ENCODE results near the gene SGCD. TPM values are rescaled to one million over a fixed set of nuclear protein-coding genes. Genes with fewer than 3 reads are reported as not detected.

Gene SGCD
- total and polyA plus RNA-seq, 9 of the 15 experiments (the other 6 are each of a cell fraction or from before 2014, with no cell fraction given), result not detected

DNA sequence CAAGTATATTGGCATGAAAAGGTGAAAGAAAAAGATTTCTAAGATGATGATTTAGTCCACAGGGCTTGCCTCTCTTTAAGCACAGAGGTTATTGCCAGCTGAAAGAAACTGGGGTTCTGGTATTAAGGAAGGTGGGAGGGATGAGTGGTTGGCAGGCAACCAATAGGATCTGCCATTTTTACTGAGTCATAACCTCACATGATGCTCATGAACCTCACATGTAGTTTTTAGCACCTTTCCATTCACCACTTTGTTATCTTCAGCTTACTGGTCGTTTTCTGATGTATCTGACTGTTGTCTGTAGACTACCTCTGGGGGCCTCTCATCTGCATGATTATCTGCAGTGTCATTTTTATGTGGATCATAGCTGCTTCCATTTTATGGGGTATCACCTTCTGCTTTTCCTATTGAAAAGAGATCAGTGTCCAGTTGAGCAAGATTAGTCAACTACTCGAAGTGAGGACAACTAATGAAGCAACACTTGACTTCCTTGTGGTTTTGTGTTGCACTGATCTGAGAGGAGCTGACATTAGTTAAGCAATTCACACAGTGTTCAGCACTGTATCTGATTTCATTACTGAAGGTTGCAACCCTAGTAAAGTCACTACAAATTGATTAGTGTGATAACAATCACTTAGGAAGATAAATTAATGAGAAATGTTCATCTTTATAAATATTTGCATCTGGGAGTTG is 186.3 kb downstream of the SGCD start:
- no peak overlapping the region for H3K4me3 ChIP-seq
- no peak for DNase-seq (ENCODE audit: extremely low read depth in 1 of 4, low spot score in 3 of 4)
- H3K27ac ChIP-seq (ENCODE audit: extremely low read depth, low read depth, low read length), result no peak overlapping the region
- WGBS (ENCODE audit: insufficient coverage, low coverage, missing lambda C conversion rate), result 4% methylated on average over 2 of the region's 2 CpGs
- H4K20me1 ChIP-seq (replicated peaks; ENCODE audit: control insufficient read depth, insufficient read depth, low read length), result no peaks in the 10 kb centered on the region
- in situ Hi-C loops (cut with MboI) (no loop called here), intact Hi-C loops (cut with micrococcal nuclease) (no loop called here)
- H3K79me2 ChIP-seq (ENCODE audit: control insufficient read depth, insufficient read depth, low read length), result no peaks in the 10 kb centered on the region
- no peak overlapping the region for H2AFZ ChIP-seq (ENCODE audit: low read depth, low read length)
- ChIA-PET POLR2A (no interaction called here), CTCF (ENCODE audit: low intra/inter-chr PET ratio) (no interaction called here)
- 0 out of 2 replicates have a peak, but pooled peaks cover 1% of the 10 kb centered on the region for H3K9me3 ChIP-seq (replicated peaks; ENCODE audit: control insufficient read depth, insufficient read depth, low read depth, low read length)
- no peaks in the 10 kb centered on the region for H3K4me1 ChIP-seq (replicated peaks in 1 of 2; ENCODE audit: control insufficient read depth in 2 of 2, insufficient read depth in 2 of 2, low read length in 2 of 2)
- H3K27me3 ChIP-seq (ENCODE audit: control insufficient read depth in 2 of 2, insufficient read depth in 2 of 2, low read length in 2 of 2), result no peaks in the 10 kb centered on the region
- no peak for ATAC-seq
- FAIRE-seq, result no peak
- no peaks in the 10 kb centered on the region for H3K9me1 ChIP-seq (ENCODE audit: control insufficient read depth, insufficient read depth, low read length)
- TF ChIP-seq ZNF197 (CRISPR knock-in tag; IDR thresholded peaks at IDR 0.05; ENCODE audit: low read depth) (no peak), DDX20 (tag; IDR thresholded peaks at IDR 0.05; ENCODE audit: low read depth) (no peak), ZNF347 (CRISPR knock-in tag; IDR thresholded peaks at IDR 0.05; ENCODE audit: low read depth) (no peak), HDAC2 (IDR thresholded peaks at IDR 0.05) (no peak), SMAD2 (IDR thresholded peaks at IDR 0.05; ENCODE audit: low read depth, low read length) (no peak), ZNF707 (CRISPR knock-in tag; conservative IDR thresholded peaks at IDR 0.05) (no peak), GTF2F1 (IDR thresholded peaks at IDR 0.05; ENCODE audit: low read depth, low read length) (no peak), STAT5A (IDR thresholded peaks at IDR 0.05; ENCODE audit: borderline replicate concordance, low read length) (no peak), POLR2AphosphoS2 (IDR thresholded peaks at IDR 0.05; ENCODE audit: low read length) (no peak), MEIS2 (IDR thresholded peaks at IDR 0.05; ENCODE audit: partially characterized antibody) (no peak), FOXP4 (CRISPR knock-in tag; IDR thresholded peaks at IDR 0.05; ENCODE audit: borderline replicate concordance) (no peak), RUNX1 (IDR thresholded peaks at IDR 0.05; ENCODE audit: low read depth) (no peak), PPARD (CRISPR knock-in tag; IDR thresholded peaks at IDR 0.05) (no peak), MEF2A (IDR thresholded peaks at IDR 0.05; ENCODE audit: control insufficient read depth, low read depth, low read length) (no peak), TBL1XR1 (IDR thresholded peaks at IDR 0.05; ENCODE audit: low read length in 2 of 2) (no peak)
- BruUV-seq (replicated peaks), result no TSS peak
- no peaks in the 10 kb centered on the region for H3K36me3 ChIP-seq (ENCODE audit: control insufficient read depth, insufficient read depth, low read length)
- no peak overlapping the region for H3K4me2 ChIP-seq (ENCODE audit: insufficient read depth, low read length)
- no peak overlapping the region for H3K9ac ChIP-seq (ENCODE audit: insufficient read depth in 1 of 2, low read depth in 2 of 2, low read length in 2 of 2)
